Measurements from ENCODE around the gene SYT6.

The SYT6 gene

GRCh38 chr1:114153261-114154145 is at the start of gene SYT6:
Gene SYT6 (minus strand): TSS chr1:114153869. CDS start chr1:114153772, 97 bp downstream.
- no peak for DNase-seq (ENCODE audit: low read depth)

- no peak for DNase-seq (ENCODE audit: low read depth)
These were observed 47.8 kb upstream of the SYT6 start for GRCh38 chr1:114201486-114201885.

- DNase-seq (ENCODE audit: low read depth), result no peak
These were observed 45.4 kb upstream of the SYT6 start for GRCh38 chr1:114199017-114199594.

- no peak for DNase-seq (ENCODE audit: low read depth)
These were observed 43.6 kb upstream of the SYT6 start for GRCh38 chr1:114196992-114197907.

GRCh38 chr1:114195819-114196218 is 42.1 kb upstream of the SYT6 start:
- no peak for DNase-seq (ENCODE audit: low read depth)

GRCh38 chr1:114192328-114192727 is 38.7 kb upstream of the SYT6 start:
- no peak for DNase-seq (ENCODE audit: low read depth)

- no peak for DNase-seq (ENCODE audit: low read depth)
These were observed 35.7 kb upstream of the SYT6 start for GRCh38 chr1:114189398-114189797.

GRCh38 chr1:114181356-114181755 is 27.7 kb upstream of the SYT6 start:
- DNase-seq (ENCODE audit: low read depth), result no peak

GRCh38 chr1:114180742-114181141 is 27.1 kb upstream of the SYT6 start:
- no peak for DNase-seq (ENCODE audit: low read depth)

GRCh38 chr1:114178936-114179335 is 25.3 kb upstream of the SYT6 start:
- DNase-seq (ENCODE audit: low read depth), result no peak

GRCh38 chr1:114177282-114177681 is 23.6 kb upstream of the SYT6 start:
- DNase-seq (ENCODE audit: low read depth), result no peak

- DNase-seq (ENCODE audit: low read depth), result no peak
These were observed 22.7 kb upstream of the SYT6 start for GRCh38 chr1:114176366-114176765.

GRCh38 chr1:114173680-114174079 is 20.0 kb upstream of the SYT6 start:
- DNase-seq (ENCODE audit: low read depth), result no peak

GRCh38 chr1:114169509-114169908 is 15.8 kb upstream of the SYT6 start:
- DNase-seq (ENCODE audit: low read depth), result no peak

- no peak for DNase-seq (ENCODE audit: low read depth)
These were observed 13.6 kb upstream of the SYT6 start for GRCh38 chr1:114167226-114167625.

- no peak for DNase-seq (ENCODE audit: low read depth)
These were observed 11.3 kb upstream of the SYT6 start for GRCh38 chr1:114164840-114165543.

- no peak for DNase-seq (ENCODE audit: low read depth)
These were observed 6.3 kb upstream of the SYT6 start for GRCh38 chr1:114159941-114160340.

GRCh38 chr1:114157275-114157660 is 3.6 kb upstream of the SYT6 start:
- no peak for DNase-seq (ENCODE audit: low read depth)

- DNase-seq (ENCODE audit: low read depth), result no peak
These were observed 3.0 kb upstream of the SYT6 start for GRCh38 chr1:114156538-114157274.

GRCh38 chr1:114155706-114156105 is 2.0 kb upstream of the SYT6 start:
- no peak for DNase-seq (ENCODE audit: low read depth)

GRCh38 chr1:114154963-114155322 is 1.3 kb upstream of the SYT6 start:
- DNase-seq (ENCODE audit: low read depth), result no peak
